Measurements from ENCODE around the gene SLC52A3.
"Not testable (repeated sequence)": the region's sequence is repeated elsewhere in the genome, so short reads cannot be mapped to it uniquely, and the experiment has no call there.

The SLC52A3 gene

GRCh38 chr20:768426-768978 lies at the start of gene SLC52A3:
Gene SLC52A3, minus strand, starts transcription at chr20:768500. Its CDS starts 2,726 bp downstream, at chr20:765774.
- no peak for DNase-seq (ENCODE audit: low spot score)

- DNase-seq (ENCODE audit: low spot score), result peak; percentile 76
Measured at GRCh38 chr20:815914-816606, 47.8 kb upstream of the SLC52A3 start.

GRCh38 chr20:815226-815625 lies 46.9 kb upstream of the SLC52A3 start:
- no peak for DNase-seq (ENCODE audit: low spot score)

- DNase-seq (ENCODE audit: low spot score), result no peak
Measured at GRCh38 chr20:813390-813789, 45.1 kb upstream of the SLC52A3 start.

- DNase-seq (ENCODE audit: low spot score), result not testable (repeated sequence)
Measured at GRCh38 chr20:812435-812814, 44.1 kb upstream of the SLC52A3 start.

GRCh38 chr20:811776-812434 lies 43.6 kb upstream of the SLC52A3 start:
- not testable (repeated sequence) for DNase-seq (ENCODE audit: low spot score)

- no peak for DNase-seq (ENCODE audit: low spot score)
Measured at GRCh38 chr20:805713-806112, 37.4 kb upstream of the SLC52A3 start.

GRCh38 chr20:801678-802077 lies 33.4 kb upstream of the SLC52A3 start:
- DNase-seq (ENCODE audit: low spot score), result no peak

GRCh38 chr20:800026-800425 lies 31.7 kb upstream of the SLC52A3 start:
- DNase-seq (ENCODE audit: low spot score), result not testable (repeated sequence)

GRCh38 chr20:798746-799145 lies 30.4 kb upstream of the SLC52A3 start:
- DNase-seq (ENCODE audit: low spot score), result not testable (repeated sequence)

GRCh38 chr20:796921-797320 lies 28.6 kb upstream of the SLC52A3 start:
- DNase-seq (ENCODE audit: low spot score), result no peak

GRCh38 chr20:792248-792647 lies 23.9 kb upstream of the SLC52A3 start:
- no peak for DNase-seq (ENCODE audit: low spot score)

GRCh38 chr20:791056-791455 lies 22.8 kb upstream of the SLC52A3 start:
- no peak for DNase-seq (ENCODE audit: low spot score)

- DNase-seq (ENCODE audit: low spot score), result no peak
Measured at GRCh38 chr20:787825-788224, 19.5 kb upstream of the SLC52A3 start.

- DNase-seq (ENCODE audit: low spot score), result no peak
Measured at GRCh38 chr20:779771-780170, 11.5 kb upstream of the SLC52A3 start.

- DNase-seq (ENCODE audit: low spot score), result no peak
Measured at GRCh38 chr20:776165-776564, 7.9 kb upstream of the SLC52A3 start.

GRCh38 chr20:775679-776135 lies 7.4 kb upstream of the SLC52A3 start:
- DNase-seq (ENCODE audit: low spot score), result no peak

GRCh38 chr20:774660-775057 lies 6.4 kb upstream of the SLC52A3 start:
- no peak for DNase-seq (ENCODE audit: low spot score)

GRCh38 chr20:774016-774659 lies 5.8 kb upstream of the SLC52A3 start:
- no peak for DNase-seq (ENCODE audit: low spot score)

- no peak for DNase-seq (ENCODE audit: low spot score)
Measured at GRCh38 chr20:772806-773205, 4.5 kb upstream of the SLC52A3 start.

- DNase-seq (ENCODE audit: low spot score), result no peak
Measured at GRCh38 chr20:771741-772464, 3.6 kb upstream of the SLC52A3 start.

GRCh38 chr20:770691-771090 lies 2.4 kb upstream of the SLC52A3 start:
- DNase-seq (ENCODE audit: low spot score), result no peak

All from AG08395 (cell line).